RWPE1 (cell line): ENCODE results near the gene ASF1B.

Experiments used
- CTCF ChIA-PET: fragments of 350-600 bp; sonication (Branson Sonifier 250); formaldehyde crosslinking; extraction: SDS; loops from one replicate; lab custom pipeline; 2021; lab: Yijun Ruan, JAX
- POLR2A ChIA-PET: fragments of 400-600 bp; formaldehyde crosslinking; extraction: SDS; loops from one replicate; lab custom pipeline; 2020; ENCODE audit warnings: antibody characterized with exemption; ENCODE audit not compliant: low non-redundant PET; lab: Yijun Ruan, JAX
- DNase-seq: peaks from one replicate; pipeline ENCODE4 v3.0.0; 2012; ENCODE audit warnings: low spot score
- H3K27ac ChIP-seq: fragments of 450-650 bp; 2 replicates; pipeline ENCODE4 v1.5.1; 2017
- TF ChIP-seq, protein P1 (sequence below): fragments of 450-650 bp; conservative IDR thresholded peaks from 2 replicates; pipeline ENCODE4 v1.5.1; 2017; ENCODE audit warnings: low read depth, mild to moderate bottlenecking

The ASF1B gene

DNA sequence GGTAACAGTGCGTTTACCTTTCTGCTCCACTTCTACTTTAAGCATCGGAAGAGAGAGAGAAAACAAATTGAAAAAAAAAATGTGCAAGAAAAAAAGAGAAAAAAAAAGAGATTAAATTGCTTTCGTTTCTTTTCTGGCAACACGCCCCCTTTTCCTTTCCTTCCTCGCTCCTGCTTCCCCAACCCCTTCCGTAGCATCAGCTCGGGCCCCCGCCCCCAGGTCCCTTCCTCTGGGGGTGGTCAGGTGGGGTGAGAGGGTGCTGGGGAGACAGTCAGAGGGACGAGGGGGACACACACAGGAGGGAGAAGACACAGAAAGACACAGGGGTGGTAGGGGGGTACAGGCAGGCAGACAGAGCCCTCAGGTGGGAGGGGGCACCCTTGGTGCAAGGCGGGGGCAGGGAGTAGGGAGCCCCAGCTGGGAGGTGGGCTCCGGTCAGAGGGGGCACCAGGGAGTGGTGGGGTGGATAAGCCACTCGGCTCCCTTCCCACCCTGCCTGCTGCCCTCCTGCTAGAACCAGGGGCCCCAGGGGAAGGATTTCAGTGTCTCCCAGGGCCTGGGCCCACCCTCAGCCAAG lies 30.7 kb upstream of the ASF1B start:
- ChIA-PET POLR2A (no interaction called here), CTCF (no interaction called here)
- H3K27ac ChIP-seq: no peak overlapping the region
- DNase-seq: no peak
- TF ChIP-seq, protein P1, sequence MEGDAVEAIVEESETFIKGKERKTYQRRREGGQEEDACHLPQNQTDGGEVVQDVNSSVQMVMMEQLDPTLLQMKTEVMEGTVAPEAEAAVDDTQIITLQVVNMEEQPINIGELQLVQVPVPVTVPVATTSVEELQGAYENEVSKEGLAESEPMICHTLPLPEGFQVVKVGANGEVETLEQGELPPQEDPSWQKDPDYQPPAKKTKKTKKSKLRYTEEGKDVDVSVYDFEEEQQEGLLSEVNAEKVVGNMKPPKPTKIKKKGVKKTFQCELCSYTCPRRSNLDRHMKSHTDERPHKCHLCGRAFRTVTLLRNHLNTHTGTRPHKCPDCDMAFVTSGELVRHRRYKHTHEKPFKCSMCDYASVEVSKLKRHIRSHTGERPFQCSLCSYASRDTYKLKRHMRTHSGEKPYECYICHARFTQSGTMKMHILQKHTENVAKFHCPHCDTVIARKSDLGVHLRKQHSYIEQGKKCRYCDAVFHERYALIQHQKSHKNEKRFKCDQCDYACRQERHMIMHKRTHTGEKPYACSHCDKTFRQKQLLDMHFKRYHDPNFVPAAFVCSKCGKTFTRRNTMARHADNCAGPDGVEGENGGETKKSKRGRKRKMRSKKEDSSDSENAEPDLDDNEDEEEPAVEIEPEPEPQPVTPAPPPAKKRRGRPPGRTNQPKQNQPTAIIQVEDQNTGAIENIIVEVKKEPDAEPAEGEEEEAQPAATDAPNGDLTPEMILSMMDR: no peak

DNA sequence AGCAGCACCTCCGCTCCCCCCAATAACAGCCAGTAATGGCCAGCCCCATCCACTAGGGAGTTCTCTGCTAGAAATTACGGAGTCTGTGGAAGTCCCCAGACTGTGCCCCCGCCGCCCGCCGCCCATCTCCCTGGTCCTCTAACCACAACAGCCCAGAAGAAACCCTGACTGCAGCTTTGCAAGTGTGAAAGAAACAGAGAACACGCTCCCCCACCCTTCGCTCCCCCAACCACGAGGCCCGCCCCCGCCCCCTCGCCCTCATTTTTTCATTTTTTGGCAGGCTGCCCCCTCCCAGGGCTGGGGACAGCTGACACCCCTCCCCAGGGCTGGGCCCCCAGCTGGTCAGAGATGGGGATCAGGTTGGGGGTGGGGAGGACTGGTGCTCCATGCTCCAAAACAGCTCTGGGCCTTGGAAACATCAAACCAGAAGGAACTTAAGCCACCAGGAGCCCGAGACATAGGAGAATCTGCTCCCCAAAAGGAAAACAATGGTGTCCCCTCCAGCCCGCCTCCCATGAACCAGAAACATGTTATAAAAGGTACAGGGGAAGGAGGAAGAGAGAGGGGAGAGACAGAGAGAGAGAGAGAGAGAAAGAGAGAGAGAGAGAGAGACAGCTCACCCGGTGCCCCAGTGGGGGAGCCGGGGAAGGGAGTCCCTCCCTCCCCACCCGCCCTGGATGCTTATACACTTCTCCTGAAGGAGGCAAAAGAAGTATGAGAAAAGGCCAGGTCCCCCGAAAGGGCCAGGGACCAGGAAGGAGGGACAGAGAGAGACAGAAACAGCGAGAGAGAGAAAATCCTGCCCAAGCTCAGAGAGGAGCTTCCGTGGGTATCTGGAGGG lies 29.8 kb upstream of the ASF1B start:
- POLR2A ChIA-PET: no interaction called here
- no peak overlapping the region for H3K27ac ChIP-seq
- TF ChIP-seq, protein P1: no peak
- no peak for DNase-seq
- CTCF ChIA-PET: interaction anchor here (0.7 kb wide), 1 partner anchor 10 kb away, joined by 3 read pairs; no protein-coding TSS in a partner anchor

DNA sequence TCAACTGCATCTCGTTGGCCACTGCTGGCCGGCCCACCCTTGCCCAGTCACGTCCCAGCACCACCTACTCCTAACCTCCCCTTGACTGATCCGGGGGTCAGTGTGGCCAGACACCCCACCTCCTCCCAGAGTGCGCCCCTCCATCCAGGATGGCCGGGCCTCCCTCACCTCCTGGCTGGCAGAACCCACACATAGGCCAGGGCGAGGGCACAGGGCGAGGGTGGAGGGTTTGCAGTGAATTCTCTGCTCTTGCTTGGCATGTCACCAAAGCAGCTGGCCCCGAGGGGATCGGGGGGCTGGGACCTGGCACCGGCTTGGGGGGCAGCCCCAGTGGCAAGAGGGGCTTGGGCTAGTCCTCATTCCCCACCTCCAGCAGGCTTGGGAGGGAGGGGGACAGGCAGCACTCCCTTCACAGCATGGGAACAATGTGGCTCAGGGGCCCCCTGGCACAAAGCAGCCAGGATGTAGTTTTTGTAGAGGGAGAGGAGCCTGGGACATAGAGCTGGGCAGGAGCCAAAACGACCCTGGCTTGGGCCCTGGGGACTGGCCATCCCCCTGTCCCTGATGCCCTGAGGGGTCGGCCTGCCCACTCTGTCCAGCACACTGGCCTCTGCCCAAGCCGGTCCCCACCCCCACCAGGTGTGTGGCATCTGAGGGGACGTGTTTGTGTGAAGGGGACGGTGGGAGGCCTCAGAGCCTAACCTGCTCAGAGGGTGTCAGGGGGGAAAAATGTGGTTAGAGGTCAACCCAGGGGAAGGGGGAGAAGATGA lies 28.5 kb upstream of the ASF1B start:
- CTCF ChIA-PET: no interaction called here
- DNase-seq: no peak
- POLR2A ChIA-PET: no interaction called here
- no peak overlapping the region for H3K27ac ChIP-seq
- TF ChIP-seq, protein P1: no peak

DNA sequence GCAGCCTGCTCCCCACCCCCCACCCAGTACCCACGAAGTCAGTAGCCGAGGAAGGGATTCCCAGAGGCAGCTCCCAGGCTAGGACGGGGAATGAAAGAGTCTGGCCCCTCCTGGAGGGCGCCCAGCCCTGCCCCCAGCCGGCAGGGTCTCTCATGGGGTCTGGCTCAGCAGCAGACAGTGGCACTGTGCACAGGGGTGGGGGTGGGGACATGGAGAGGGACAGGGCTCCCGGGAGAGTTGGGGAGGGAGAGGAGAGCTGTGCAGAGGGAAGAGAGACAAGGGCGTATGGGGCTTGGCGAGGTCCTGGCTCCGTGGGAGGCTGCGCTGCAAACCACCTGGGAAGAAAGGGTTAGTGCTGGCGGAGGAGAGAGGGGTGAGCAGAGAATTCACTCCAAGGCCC lies 27.7 kb upstream of the ASF1B start:
- no peak for DNase-seq
- H3K27ac ChIP-seq: no peak overlapping the region
- ChIA-PET POLR2A (no interaction called here), CTCF (no interaction called here)
- TF ChIP-seq, protein P1: no peak

DNA sequence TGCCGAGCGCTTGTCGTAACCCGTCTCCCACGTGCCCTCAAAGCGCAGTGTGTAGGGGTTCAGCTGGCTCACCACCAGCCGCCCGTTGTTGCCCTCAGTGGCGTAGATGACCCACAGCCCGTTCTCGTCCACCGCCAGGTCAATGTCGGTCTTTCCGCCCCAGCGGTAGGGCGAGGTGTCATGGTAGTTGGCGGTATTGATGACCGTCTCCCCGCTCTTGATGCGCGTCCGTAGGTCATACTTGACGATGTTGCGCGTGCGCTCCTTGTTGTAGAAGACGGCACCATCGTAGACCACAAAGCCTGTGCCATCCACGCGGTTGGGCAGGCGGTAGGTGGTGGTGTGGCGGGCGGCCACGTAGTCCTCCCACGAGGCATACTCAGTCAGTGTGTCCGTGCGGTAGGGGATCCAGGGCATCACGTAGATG lies 26.5 kb upstream of the ASF1B start:
- TF ChIP-seq, protein P1: no peak
- POLR2A ChIA-PET: no interaction called here
- no peak overlapping the region for H3K27ac ChIP-seq
- CTCF ChIA-PET: no interaction called here
- DNase-seq: no peak

DNA sequence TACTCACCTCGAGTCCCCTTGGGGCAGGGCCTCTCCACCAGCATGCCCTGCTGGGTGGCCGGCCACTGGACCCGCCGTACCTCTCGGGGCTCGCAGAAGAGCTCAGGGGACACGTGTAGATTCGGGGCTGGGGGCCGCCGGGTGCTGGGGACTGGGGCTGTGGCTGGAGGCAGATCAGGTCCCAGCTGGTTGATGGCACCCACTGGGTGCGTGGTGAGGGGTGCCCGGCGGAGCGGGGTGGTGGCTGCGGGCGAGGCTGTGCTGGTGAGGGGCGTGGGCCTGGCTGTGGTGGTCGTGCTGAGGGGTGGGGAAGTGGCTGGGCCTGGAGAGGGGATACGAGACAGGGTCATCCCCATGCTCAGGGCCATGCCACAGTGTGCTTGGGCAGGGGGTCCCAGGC lies 24.9 kb upstream of the ASF1B start:
- ChIA-PET CTCF (interaction anchor here (0.8 kb wide), 1 partner anchor 13 kb away, joined by 3 read pairs; no protein-coding TSS in a partner anchor), POLR2A (no interaction called here)
- TF ChIP-seq, protein P1: no peak
- no peak for DNase-seq
- no peak overlapping the region for H3K27ac ChIP-seq
